T-helper 9 cell (primary cell): ENCODE data around the gene NR6A1.

Source experiments
- DNase-seq: peaks from one replicate; pipeline ENCODE4 v3.0.0-alpha.2; 2020
- total RNA-seq, 2 donors: gene quantifications; one replicate each; lab custom pipeline; 2026; lab: John Stamatoyannopoulos, UW

Gene NR6A1
- total RNA-seq, result 0.48 to 0.63 reads per million in 2 donors

- peak; percentile 90 for DNase-seq
Observed at GRCh38 chr9:124771021-124771866, at the start of gene NR6A1. NR6A1 (minus strand) TSS chr9:124771311.

DNA sequence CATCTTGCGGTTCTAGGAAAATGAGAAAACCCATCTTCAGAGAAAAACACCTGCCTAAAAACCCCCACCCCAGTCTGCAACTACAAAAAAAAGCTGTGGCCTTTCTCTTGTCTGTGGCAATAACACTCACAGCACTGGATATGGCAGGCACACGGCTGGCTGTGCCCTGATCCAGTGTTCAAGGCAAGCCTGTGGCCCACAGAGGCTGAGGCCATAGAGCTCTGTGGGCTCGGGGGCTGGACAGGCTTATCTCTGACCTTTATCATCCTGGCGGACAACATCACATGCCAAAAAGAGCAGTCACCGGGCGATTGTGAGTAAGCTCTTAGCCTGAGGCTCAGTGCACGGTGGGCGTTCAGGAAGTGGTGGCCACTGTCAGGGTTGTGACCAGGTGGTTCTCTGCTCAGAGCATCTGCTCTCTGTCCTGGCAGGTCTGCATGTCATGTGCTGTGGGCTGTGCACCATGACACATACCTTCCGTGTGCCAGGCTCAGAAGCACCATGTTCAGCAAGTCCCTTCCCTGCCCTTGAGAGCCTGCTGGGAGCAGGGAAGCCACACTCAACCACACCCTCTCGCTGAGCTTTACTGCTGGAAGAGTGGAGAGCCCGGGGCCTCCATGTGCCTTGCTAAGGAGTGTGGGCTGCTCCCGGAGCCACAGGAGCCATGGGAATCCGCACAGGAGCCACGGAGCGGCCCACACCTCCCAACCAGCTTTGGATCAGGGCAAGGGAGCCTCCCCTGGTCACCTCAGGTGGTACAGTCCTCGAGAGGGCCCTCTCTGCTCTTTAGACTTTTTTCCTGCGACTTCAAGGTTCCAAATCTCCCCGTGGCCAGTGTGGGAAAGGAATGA lies 47.5 kb upstream of the NR6A1 start:
- no peak for DNase-seq

DNA sequence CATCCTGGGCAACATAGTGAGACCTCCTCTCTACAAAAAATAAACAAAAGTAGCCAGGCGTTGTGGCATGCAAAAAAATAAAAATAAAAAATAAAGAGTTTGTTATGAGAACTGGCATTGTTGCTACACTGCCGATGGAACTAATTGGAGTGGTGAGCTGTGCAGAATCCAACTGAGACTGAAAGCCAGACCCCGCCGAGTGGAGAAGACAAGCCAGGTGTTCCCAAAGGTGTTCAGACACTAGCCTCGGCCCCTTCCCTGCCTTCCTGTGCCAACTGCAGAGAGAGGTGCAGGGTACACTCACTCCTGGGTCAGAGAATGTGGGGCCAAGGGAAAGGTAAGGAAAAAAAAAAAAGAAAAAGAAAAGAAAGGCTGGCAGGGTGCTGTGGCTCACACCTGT lies 44.5 kb upstream of the NR6A1 start:
- no peak for DNase-seq

DNA sequence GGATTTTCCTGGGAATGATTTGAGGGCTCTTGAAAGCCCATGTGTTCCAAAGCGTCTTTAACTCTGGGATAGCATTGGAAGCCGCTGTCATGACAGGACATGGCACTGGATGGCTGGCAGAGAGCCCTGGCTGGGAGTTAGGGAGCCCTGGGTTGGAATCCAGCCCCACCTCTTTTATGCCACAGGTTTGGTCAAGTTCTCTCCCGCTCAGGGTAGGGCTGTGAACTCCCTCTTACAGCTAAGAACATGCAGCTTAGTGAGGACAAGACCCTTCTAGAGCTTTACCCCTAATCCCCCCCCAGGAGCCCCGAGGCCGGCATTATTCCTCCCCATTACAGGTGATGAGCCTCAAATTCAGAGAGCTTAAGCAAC lies 43.0 kb upstream of the NR6A1 start:
- no peak for DNase-seq

- DNase-seq, result no peak
Observed at GRCh38 chr9:124813501-124814163, 42.5 kb upstream of the NR6A1 start.

- no peak for DNase-seq
Observed at GRCh38 chr9:124813041-124813440, 41.9 kb upstream of the NR6A1 start.

GRCh38 chr9:124812441-124812876 lies 41.3 kb upstream of the NR6A1 start:
- no peak for DNase-seq

DNA sequence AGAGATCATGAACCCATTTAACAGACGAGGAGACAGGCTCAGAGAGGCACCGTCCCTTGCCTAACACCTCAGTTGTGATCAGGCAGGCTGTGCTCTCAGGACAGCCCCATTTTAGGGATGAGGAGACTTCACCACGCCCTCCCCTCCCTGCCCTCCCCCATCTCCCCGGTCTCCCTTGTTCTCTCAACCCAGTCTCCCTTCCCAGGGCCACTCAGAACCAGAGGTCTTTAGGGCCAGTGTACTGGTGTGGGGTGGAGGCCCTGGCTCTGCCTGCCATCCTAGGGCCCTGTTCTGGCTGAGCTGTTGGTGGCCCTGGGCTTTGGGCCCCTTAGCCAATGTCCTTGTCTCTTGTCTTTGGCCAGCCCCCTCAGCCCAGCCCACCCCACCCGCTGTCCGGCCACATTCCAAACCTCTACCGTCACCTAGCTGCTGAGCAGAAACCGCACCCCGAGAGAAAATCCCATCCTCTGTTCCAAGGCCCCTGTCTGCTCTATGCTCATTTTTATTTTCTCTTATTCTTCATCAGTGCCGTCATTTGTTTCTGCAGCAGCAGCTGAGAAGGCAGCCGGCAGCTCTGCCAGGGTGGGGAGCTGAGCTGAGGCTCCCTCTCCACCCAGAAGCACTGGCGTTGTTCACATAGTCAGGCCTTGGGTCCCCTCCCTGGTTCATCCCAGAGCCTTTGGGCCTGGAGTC lies 39.7 kb upstream of the NR6A1 start:
- DNase-seq, result no peak

DNA sequence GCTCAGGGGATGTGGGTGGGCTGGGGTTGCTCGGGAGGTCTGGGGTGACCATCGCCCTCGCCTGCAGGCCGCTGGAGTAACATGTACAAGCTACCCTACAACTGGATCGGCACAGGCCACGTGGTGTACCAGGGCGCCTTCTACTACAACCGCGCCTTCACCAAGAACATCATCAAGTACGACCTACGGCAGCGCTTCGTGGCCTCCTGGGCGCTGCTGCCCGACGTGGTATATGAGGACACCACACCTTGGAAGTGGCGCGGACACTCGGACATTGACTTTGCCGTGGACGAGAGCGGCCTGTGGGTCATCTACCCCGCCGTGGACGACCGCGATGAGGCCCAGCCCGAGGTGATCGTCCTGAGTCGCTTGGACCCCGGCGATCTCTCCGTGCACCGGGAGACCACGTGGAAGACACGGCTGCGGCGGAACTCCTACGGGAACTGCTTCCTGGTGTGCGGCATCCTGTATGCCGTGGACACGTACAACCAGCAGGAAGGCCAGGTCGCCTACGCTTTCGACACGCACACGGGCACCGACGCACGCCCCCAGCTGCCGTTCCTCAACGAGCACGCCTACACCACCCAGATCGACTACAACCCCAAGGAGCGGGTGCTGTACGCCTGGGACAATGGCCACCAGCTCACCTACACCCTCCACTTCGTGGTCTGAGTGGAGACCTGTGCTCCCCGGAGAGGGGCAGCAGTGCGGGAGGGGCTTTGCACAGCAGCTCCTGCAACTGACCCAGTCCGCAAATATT lies 38.8 kb upstream of the NR6A1 start:
- DNase-seq, result no peak

DNA sequence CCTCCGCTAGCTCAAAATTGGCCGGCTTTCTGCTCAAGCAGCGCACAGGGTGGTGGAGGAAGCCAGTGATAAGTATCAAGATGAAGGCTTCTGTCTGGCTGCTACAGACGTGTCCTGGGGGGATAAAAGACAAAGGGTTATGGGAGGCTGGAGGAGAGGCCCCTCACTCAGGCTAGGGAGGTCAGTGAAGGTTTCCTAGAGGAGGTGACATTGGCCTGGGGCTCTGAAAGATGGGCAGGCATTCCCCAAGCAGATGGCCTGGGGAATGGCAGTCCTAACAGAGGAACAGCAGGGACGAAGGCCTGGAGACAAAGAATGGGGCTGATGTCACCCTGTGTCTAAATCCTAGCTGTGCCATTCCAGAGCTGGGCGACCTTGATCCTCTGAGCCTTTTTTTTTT lies 38.1 kb upstream of the NR6A1 start:
- DNase-seq, result no peak

GRCh38 chr9:124808246-124808956 lies 37.3 kb upstream of the NR6A1 start:
- DNase-seq, result no peak

DNA sequence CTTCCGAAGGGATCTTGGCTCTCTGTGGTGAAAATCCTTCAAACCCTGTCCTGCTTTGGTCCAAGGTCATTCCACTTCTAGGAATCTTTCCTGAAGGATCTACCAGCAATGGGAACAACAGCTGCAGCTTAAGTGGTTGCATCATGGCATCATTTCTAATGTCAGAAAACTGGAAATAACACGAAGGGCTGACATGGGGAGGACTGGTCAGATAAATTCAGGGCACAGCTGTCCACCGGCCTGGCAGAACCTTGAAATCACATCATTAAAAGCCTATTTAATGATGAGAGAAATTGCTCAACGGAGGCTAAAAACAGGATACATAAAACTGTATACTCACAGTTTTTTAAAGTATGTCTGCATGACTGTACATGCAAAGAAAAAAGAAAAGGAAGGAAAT lies 34.1 kb upstream of the NR6A1 start:
- no peak for DNase-seq

DNA sequence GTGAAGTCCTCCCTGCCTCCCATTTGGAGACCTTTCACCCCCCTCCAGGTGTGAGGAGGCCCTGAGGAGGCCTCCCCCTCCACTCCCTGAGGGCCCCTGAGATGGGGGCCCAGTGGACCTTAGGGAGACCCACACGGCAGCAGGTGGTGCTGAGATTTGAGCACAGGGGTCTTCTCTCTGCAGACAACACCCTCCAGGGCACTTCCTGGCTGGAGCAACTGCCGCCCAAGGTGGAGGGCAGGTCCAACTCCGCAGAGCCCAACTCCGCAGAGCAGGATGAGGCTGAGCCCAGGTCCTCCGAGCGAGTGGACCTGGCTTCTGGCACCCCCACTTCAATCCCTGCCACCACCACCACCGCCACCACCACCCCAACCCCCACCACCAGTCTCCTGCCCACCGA lies 32.8 kb upstream of the NR6A1 start:
- no peak for DNase-seq

GRCh38 chr9:124802426-124802825 lies 31.3 kb upstream of the NR6A1 start:
- no peak for DNase-seq

- no peak for DNase-seq
Observed at GRCh38 chr9:124801356-124801755, 30.2 kb upstream of the NR6A1 start.

DNA sequence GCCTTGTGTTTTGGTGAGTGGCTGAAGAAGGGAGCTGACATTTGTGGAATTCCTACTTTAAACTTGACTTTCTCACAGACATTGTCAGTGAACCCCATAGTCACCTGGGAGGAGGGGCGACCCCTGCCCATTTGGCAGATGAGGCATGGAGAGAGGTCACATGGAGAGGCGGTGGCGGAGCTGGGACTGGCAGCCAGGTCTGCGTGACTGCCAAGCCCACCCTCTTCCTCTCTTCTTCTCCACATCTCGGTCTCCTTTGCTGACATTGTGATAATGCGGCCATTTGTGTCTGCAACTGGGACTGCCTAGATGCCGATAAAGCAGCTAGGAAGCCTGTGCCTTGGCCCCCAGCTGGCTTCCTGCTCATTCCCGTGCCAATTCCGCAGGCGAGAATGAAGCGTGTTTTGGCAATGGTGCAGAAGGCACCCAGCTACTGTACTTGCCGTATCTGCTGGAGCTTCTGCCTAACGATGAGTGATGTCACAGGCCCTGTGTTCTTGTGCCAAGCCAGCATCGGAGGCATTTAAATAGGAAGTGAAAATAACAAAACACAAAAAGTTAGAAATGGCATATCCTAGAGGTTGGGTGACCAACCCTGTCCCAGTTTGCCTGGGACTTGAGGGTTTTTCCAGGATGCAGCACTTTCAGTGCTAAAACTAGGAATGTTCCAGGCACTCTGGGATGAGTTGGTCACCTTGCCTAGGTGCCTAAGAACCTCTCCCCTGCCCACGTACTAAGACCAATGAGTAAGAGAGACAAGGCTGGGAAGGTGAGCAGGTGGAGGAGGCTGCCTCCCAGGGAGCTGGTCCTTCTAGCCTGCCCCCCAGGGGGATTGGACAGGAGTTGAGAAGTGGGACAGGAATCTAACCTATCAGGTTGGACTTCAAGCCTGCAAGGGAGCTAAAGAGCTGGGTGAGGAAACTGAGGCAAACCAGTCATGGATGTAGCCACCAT lies 29.5 kb upstream of the NR6A1 start:
- no peak for DNase-seq

- DNase-seq, result no peak
Observed at GRCh38 chr9:124799274-124800006, 28.3 kb upstream of the NR6A1 start.

DNA sequence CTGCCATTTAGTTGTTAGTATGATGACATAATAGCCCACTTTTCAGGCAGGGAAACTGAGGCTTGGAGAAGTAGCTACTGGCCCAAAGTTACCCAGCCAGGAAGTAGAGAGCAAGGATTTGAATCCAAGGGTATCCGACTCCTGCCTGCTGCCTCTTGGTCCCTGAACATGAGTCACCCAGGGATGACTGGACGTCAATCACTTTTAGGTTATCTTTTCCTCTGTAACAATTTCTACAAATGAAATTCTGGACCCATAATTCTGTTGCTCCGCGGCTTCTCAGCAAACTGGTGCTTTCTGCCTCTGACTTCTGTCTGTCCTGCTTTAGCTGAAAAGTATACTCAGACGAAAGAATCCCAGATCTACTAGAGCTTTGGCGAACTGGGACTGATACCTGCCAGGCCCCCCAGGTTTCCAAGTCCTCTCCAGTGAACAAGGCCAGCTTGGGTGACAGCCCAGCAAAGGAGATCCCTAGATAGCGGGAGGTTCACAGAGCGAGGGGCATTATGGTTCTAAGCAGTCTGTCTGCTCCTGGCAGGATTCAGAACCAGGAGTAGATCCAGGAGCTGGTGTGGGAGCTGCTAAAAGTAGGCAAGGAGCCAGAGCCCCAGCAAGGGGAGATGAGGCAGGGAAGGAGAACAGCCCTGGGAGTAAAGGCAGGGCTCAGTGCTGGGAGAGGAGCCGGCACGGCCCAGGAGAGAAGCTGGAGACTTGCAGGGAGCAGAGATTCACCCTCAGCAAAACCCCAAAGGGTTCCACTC lies 26.4 kb upstream of the NR6A1 start:
- DNase-seq, result no peak
